Adrenal gland (tissue), 12 donors: ENCODE results near the gene DEDD. TPM values are rescaled to one million over a fixed set of nuclear protein-coding genes. Genes with fewer than 3 reads are reported as not detected.

Experiments
- DNase-seq, 7 donors: peaks; one replicate each; pipeline ENCODE4 v3.0.0-alpha.2; 2019 to 2020
- H3K27ac ChIP-seq, 5 donors: fragments of 200-600 bp; sonication (generic) in 4 of 5; 1 replicate in 3 of 5; 2 replicates in 2 of 5; pipeline versions ENCODE4 v1.5.1 to v1.8.0; 2016 to 2020; ENCODE audit warnings: mild to moderate bottlenecking in 1 of 5
- H3K27me3 ChIP-seq: fragments of 200-600 bp; 2 replicates; pipeline ENCODE4 v1.8.0; 2021
- H3K36me3 ChIP-seq, 2 donors: fragments of 200-600 bp; replicated peaks in 1 of 2; 1 replicate in 1 of 2; 2 replicates in 1 of 2; pipeline versions ENCODE4 v1.5.1 to v1.8.0; 2018 to 2022
- H3K4me1 ChIP-seq, 2 donors: fragments of 200-600 bp; replicated peaks in 1 of 2; 1 replicate in 1 of 2; 2 replicates in 1 of 2; pipeline versions ENCODE4 v1.5.1 to v1.8.0; 2018 to 2021
- H3K4me3 ChIP-seq, 4 donors: fragments of 200-600 bp; sonication (generic) in 3 of 4; one replicate each; pipeline ENCODE4 v1.5.1; 2016 to 2018
- H3K9me3 ChIP-seq, 3 donors: fragments of 200-600 bp; sonication (generic) in 1 of 3; replicated peaks in 1 of 3; 1 replicate in 2 of 3; 2 replicates in 1 of 3; pipeline versions ENCODE4 v1.5.1 to v1.8.0; 2016 to 2021
- CTCF ChIP-seq, 6 experiments: fragments of 450-650 bp in 4 of 6; fragments of 200-600 bp in 2 of 6; sonication (generic) in 1 of 6; IDR thresholded peaks; 1 replicate in 5 of 6; 2 replicates in 1 of 6; pipeline versions ENCODE4 v1.5.1 to v1.8.0; 2016 to 2021; ENCODE audit warnings: antibody characterized with exemption in 6 of 6, mild to moderate bottlenecking in 2 of 6, moderate library complexity in 1 of 6
- POLR2A ChIP-seq, 2 donors: fragments of 450-650 bp; IDR thresholded peaks; one replicate each; pipeline ENCODE4 v1.6.1; 2017; ENCODE audit warnings: antibody characterized with exemption in 2 of 2, mild to moderate bottlenecking in 2 of 2, moderate library complexity in 1 of 2
- WGBS, 4 donors: extraction: QIAGEN DNeasy Blood & Tissue Kit in 2 of 4; methylation state at CpG; one replicate each; pipeline versions ENCODE4 v1.1.5 to v1.1.7; 2013 to 2017; 5-methylcytosine and 5-hydroxymethylcytosine counted together
- intact Hi-C, 2 donors: fragments of 100-400 bp; cut with DNase I; formaldehyde crosslinking; loops; one replicate each; pipeline versions ENCODE4 v1.14.1 to v1.15.0; 2022 to 2023
- polyA plus RNA-seq, 3 donors: library from polyadenylated mRNA; stranded (reverse); fragments of 200-250 nt in 2 of 3; fragments of 350-450 nt in 1 of 3; fragmentation: Illumina TruSeq in 1 of 3; extraction: RNeasy Lipid Tissue Mini Kit (QIAGEN cat#74804) in 1 of 3; gene quantifications; one replicate each; pipeline ENCODE4 v1.2.3, GENCODE V29; 2013 to 2014
- total RNA-seq, 9 donors: library from RNA; depleted of rRNA in 4 of 9; stranded (reverse); fragments of >200 nt in 4 of 9; fragments of 120-200 nt in 1 of 9; fragmentation: NEBNext Ultra II Directional in 1 of 9; extraction: Animal tissue kit (Norgen Biotek cat#: 25700) in 1 of 9; gene quantifications; one replicate each; pipeline versions ENCODE4 v1.1.0 to v1.2.4, GENCODE V29; 2013 to 2023
- donor health status: healthy with polysubstance abuse.
- donor health status: Bipolar disorder and iron deficiency.
- donor health status: DM: yes; HTN: yes; CAD: no.
- donor health status: DM: no; HTN: no; CAD: no.
- donor health status: DM: no; HTN: no; CAD: no.
- donor health status: DM: yes; HTN: yes; CAD: no.

Gene DEDD
- total and polyA plus RNA-seq, 12 donors: 22.0 to 38.2 (median 32.3) TPM

- Histone ChIP-seq H3K36me3 (no peaks in the 10 kb centered on the region), H3K4me3 (no peak overlapping the region), H3K27ac (no peak overlapping the region), H3K27me3 (no peaks in the 10 kb centered on the region), H3K4me1 (peaks cover 0 to 7% of the 10 kb centered on the region in 2 donors), H3K9me3 (no peaks in the 10 kb centered on the region)
- TF ChIP-seq CTCF (IDR thresholded peaks at IDR 0.05) (no peak), POLR2A (IDR thresholded peaks at IDR 0.05) (no peak)
- 53 to 68% (median 57%) methylated on average over 16 to 41 of the region's 41 CpGs for WGBS, 4 donors
- intact Hi-C loops: no loop called here
- DNase-seq: no peak
Measured at GRCh38 chr1:161079436-161080110, 52.9 kb downstream of the DEDD start.

GRCh38 chr1:161077426-161077825 is 55.0 kb downstream of the DEDD start:
- TF ChIP-seq POLR2A (IDR thresholded peaks at IDR 0.05): no peak
- no peak for TF ChIP-seq CTCF (IDR thresholded peaks at IDR 0.05)
- no peaks in the 10 kb centered on the region for H3K27me3 ChIP-seq
- H3K27ac ChIP-seq: no peak overlapping the region
- no peaks in the 10 kb centered on the region for H3K9me3 ChIP-seq
- no peaks in the 10 kb centered on the region for H3K4me1 ChIP-seq
- intact Hi-C loops: no loop called here
- no peak overlapping the region for H3K4me3 ChIP-seq
- 74 to 100% (median 79%) methylated on average over 1 to 9 of the region's 9 CpGs for WGBS, 4 donors
- no peak for DNase-seq
- no peaks in the 10 kb centered on the region for H3K36me3 ChIP-seq

GRCh38 chr1:161076410-161076809 is 56.1 kb downstream of the DEDD start:
- intact Hi-C loops: no loop called here
- Histone ChIP-seq H3K4me1 (no peaks in the 10 kb centered on the region), H3K9me3 (no peaks in the 10 kb centered on the region)

GRCh38 chr1:161074676-161075368 is 57.6 kb downstream of the DEDD start:
- Histone ChIP-seq H3K36me3 (no peaks in the 10 kb centered on the region), H3K27ac (no peak overlapping the region), H3K4me1 (no peaks in the 10 kb centered on the region), H3K4me3 (no peak overlapping the region), H3K9me3 (no peaks in the 10 kb centered on the region), H3K27me3 (no peaks in the 10 kb centered on the region)
- TF ChIP-seq CTCF (IDR thresholded peaks at IDR 0.05) (no peak), POLR2A (IDR thresholded peaks at IDR 0.05) (no peak)
- intact Hi-C loops: no loop called here
- 78 to 90% (median 88%) methylated on average over 7 to 12 of the region's 12 CpGs for WGBS, 4 donors
- no peak for DNase-seq

More at GRCh38 chr1:161076410-161076809, 56.1 kb downstream of the DEDD start:
- Histone ChIP-seq H3K36me3 (no peaks in the 10 kb centered on the region), H3K4me3 (no peak overlapping the region), H3K27ac (no peak overlapping the region), H3K27me3 (no peaks in the 10 kb centered on the region)
- TF ChIP-seq CTCF (IDR thresholded peaks at IDR 0.05): no peak
- TF ChIP-seq POLR2A (IDR thresholded peaks at IDR 0.05): no peak
- no peak for DNase-seq
